GM12875 (cell line): Measurements from ENCODE around the gene PDGFB.

Source experiments
- H3K4me3 ChIP-seq: one replicate; pipeline ENCODE4 v1.5.1; 2011; ENCODE audit warnings: low read depth, low read length, control low read depth
- CTCF ChIP-seq: IDR thresholded peaks from 2 replicates; pipeline ENCODE4 v1.5.1; 2011; ENCODE audit warnings: low read depth, mild to moderate bottlenecking, control low read depth, inconsistent platforms, low read length, moderate library complexity, borderline replicate concordance; ENCODE audit not compliant: insufficient read depth

Gene PDGFB

GRCh38 chr22:39174498-39175352, 70.1 kb downstream of the PDGFB start:
- no peak for TF ChIP-seq CTCF
- H3K4me3 ChIP-seq: no peak overlapping the region

- TF ChIP-seq CTCF: no peak
- H3K4me3 ChIP-seq: no peak overlapping the region
Observed at GRCh38 chr22:39173787-39174497, 70.8 kb downstream of the PDGFB start.
